ENCODE results near the gene APLP2.
"Not testable (repeated sequence)": the region's sequence is repeated elsewhere in the genome, so short reads cannot be mapped to it uniquely, and the experiment has no call there.

The APLP2 gene

GRCh38 chr11:130090517-130090916, 20.8 kb downstream of the APLP2 start:
- not testable (repeated sequence) for DNase-seq (ENCODE audit: low read depth, low spot score)

- DNase-seq (ENCODE audit: low read depth, low spot score): not testable (repeated sequence)
These were observed 21.5 kb downstream of the APLP2 start for GRCh38 chr11:130091169-130091568.

- no peak for DNase-seq (ENCODE audit: low read depth, low spot score)
These were observed 23.0 kb downstream of the APLP2 start for GRCh38 chr11:130092661-130093060.

- DNase-seq (ENCODE audit: low read depth, low spot score): no peak
These were observed 24.9 kb downstream of the APLP2 start for GRCh38 chr11:130094614-130095013.

GRCh38 chr11:130095326-130095725, 25.6 kb downstream of the APLP2 start:
- no peak for DNase-seq (ENCODE audit: low read depth, low spot score)

GRCh38 chr11:130096042-130096441, 26.3 kb downstream of the APLP2 start:
- no peak for DNase-seq (ENCODE audit: low read depth, low spot score)

- no peak for DNase-seq (ENCODE audit: low read depth, low spot score)
These were observed 27.1 kb downstream of the APLP2 start for GRCh38 chr11:130096823-130097222.

- no peak for DNase-seq (ENCODE audit: low read depth, low spot score)
These were observed 27.6 kb downstream of the APLP2 start for GRCh38 chr11:130097285-130097684.

GRCh38 chr11:130099356-130099755, 29.7 kb downstream of the APLP2 start:
- no peak for DNase-seq (ENCODE audit: low read depth, low spot score)

GRCh38 chr11:130100381-130101095, 30.8 kb downstream of the APLP2 start:
- DNase-seq (ENCODE audit: low read depth, low spot score): no peak

GRCh38 chr11:130101661-130102060, 32.0 kb downstream of the APLP2 start:
- DNase-seq (ENCODE audit: low read depth, low spot score): no peak

GRCh38 chr11:130102301-130103249, 32.9 kb downstream of the APLP2 start:
- no peak for DNase-seq (ENCODE audit: low read depth, low spot score)

- peak; percentile 90 for DNase-seq (ENCODE audit: low read depth, low spot score)
These were observed 33.7 kb downstream of the APLP2 start for GRCh38 chr11:130103296-130103814.

GRCh38 chr11:130106381-130106780, 36.7 kb downstream of the APLP2 start:
- no peak for DNase-seq (ENCODE audit: low read depth, low spot score)

- DNase-seq (ENCODE audit: low read depth, low spot score): not testable (repeated sequence)
These were observed 39.0 kb downstream of the APLP2 start for GRCh38 chr11:130108671-130109070.

- DNase-seq (ENCODE audit: low read depth, low spot score): no peak
These were observed 39.7 kb downstream of the APLP2 start for GRCh38 chr11:130109386-130109785.

GRCh38 chr11:130110339-130111108, 40.8 kb downstream of the APLP2 start:
- DNase-seq (ENCODE audit: low read depth, low spot score): no peak

- DNase-seq (ENCODE audit: low read depth, low spot score): no peak
These were observed 42.6 kb downstream of the APLP2 start for GRCh38 chr11:130112071-130112830.

GRCh38 chr11:130114281-130114680, 44.6 kb downstream of the APLP2 start:
- DNase-seq (ENCODE audit: low read depth, low spot score): no peak

- no peak for DNase-seq (ENCODE audit: low read depth, low spot score)
These were observed 45.0 kb downstream of the APLP2 start for GRCh38 chr11:130114726-130115125.

GRCh38 chr11:130115218-130115617, 45.5 kb downstream of the APLP2 start:
- DNase-seq (ENCODE audit: low read depth, low spot score): no peak
